ENCODE results near the gene DIO3. TPM values are rescaled to one million over a fixed set of nuclear protein-coding genes. Genes with fewer than 3 reads are reported as not detected.

Gene DIO3
- total and polyA plus RNA-seq, 2 of the 13 experiments (the other 11 are each of a cell fraction or from before 2014, with no cell fraction given), result not detected

GRCh38 chr14:101600891-101601605, 39.8 kb downstream of the DIO3 start:
- TF ChIP-seq ZNF703 (CRISPR knock-in tag; IDR thresholded peaks at IDR 0.05; ENCODE audit: borderline replicate concordance), result no peak
- no peak for TF ChIP-seq NR2C2 (CRISPR knock-in tag; IDR thresholded peaks at IDR 0.05; ENCODE audit: borderline replicate concordance)
- TF ChIP-seq SPEN (CRISPR knock-in tag; IDR thresholded peaks at IDR 0.05; ENCODE audit: low read depth), result no peak
- TF ChIP-seq ZFP36 (IDR thresholded peaks at IDR 0.05; ENCODE audit: borderline replicate concordance, low read depth, low read length, partially characterized antibody), result no peak
- TF ChIP-seq CEBPG (CRISPR knock-in tag; IDR thresholded peaks at IDR 0.05), result no peak
- TF ChIP-seq ZNF260 (CRISPR knock-in tag; IDR thresholded peaks at IDR 0.05; ENCODE audit: borderline replicate concordance, low read depth), result no peak
- DNase-seq (ENCODE audit: low spot score) (no peak), FAIRE-seq (no peak), ATAC-seq (no peak)
- Histone ChIP-seq H3K4me1 (ENCODE audit: insufficient read depth, low read length) (no peaks in the 10 kb centered on the region), H3K27ac (ENCODE audit: extremely low read length, insufficient read depth, low read length) (no peak overlapping the region), H2AFZ (ENCODE audit: low read length) (no peak overlapping the region), H3K27me3 (ENCODE audit: control insufficient read depth in 1 of 2, insufficient read depth in 2 of 2, low read length in 2 of 2) (peaks cover 6 to 58% of the 10 kb centered on the region in 2 experiments; a peak in 3 of 5 replicates), H4K20me1 (ENCODE audit: insufficient read depth, low read length) (no peaks in the 10 kb centered on the region), H3K9me3 (ENCODE audit: low read length) (no peaks in the 10 kb centered on the region), H3K4me3 (replicated peaks in 1 of 3; ENCODE audit: insufficient read depth in 1 of 3, low read depth in 2 of 3, low read length in 3 of 3) (no peak overlapping the region), H3K4me2 (ENCODE audit: low read depth, low read length) (no peak overlapping the region), H3K9ac (ENCODE audit: insufficient read depth, low read depth, low read length) (no peak overlapping the region), H3K36me3 (replicated peaks in 1 of 2; ENCODE audit: control insufficient read depth in 1 of 2, insufficient read depth in 2 of 2, low read length in 2 of 2) (no peaks in the 10 kb centered on the region), H3K79me2 (ENCODE audit: insufficient read depth, low read length) (no peaks in the 10 kb centered on the region)
- no TSS peak for BruUV-seq (replicated peaks)
- in situ Hi-C loops (cut with HindIII; ENCODE audit: extremely low pct_ligation_motif_present, low pct_unique_long_range_greater_than_20kb) (no loop called here), intact Hi-C loops (cut with micrococcal nuclease; ENCODE audit: unreplicated experiment) (no loop called here)
- 0% methylated on average over 1 of the region's 12 CpGs for WGBS (ENCODE audit: low lambda C conversion rate)
- ChIA-PET CTCF (ENCODE audit: low intra/inter-chr PET ratio, low total read pairs) (no interaction called here), POLR2A (no interaction called here)

DNA sequence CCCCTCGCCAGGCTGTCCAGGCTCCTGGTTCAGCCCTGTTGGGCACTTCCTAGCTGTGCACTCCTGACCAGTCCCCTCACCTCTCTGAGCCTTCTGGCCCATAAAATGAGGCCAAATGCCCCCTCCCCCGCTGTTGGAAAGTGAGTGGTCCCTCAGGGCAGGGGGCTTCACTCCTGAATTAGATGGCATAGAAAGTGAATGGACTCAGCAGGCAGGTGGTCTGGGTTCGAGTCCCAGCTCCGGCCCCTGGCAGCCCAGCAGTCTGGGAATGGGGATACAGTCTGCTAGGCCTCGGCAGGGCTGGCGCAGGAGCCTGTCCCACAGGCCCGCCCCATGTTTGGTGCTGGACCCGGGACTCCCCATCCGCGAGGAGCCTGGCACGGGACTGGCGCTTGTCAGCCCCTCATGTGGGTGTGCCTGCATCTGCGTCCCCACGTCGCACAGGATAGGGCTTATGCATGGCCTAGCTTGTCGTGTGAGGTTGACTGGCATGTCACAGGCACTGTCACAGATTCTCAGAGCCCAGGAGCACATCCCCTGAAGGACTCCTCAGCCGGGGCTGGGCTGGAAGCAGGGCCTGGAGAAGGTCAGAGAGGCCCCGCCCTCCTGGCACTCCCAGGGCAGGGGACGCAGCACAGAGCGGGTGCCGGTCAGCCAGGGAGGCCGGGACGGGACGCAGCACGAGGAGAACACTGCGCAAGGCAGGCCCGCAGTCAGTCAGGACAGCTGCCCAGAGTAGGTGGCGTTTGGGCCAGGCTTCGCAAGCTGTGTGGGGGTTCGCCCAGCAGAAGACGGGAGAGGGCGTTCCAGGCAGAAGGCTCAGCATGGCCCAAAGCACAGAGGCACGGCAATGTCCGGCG, 40.5 kb downstream of the DIO3 start:
- no TSS peak for BruUV-seq (replicated peaks)
- in situ Hi-C loops (cut with HindIII; ENCODE audit: extremely low pct_ligation_motif_present, low pct_unique_long_range_greater_than_20kb) (no loop called here), intact Hi-C loops (cut with micrococcal nuclease; ENCODE audit: unreplicated experiment) (no loop called here)
- Histone ChIP-seq H4K20me1 (ENCODE audit: insufficient read depth, low read length) (no peaks in the 10 kb centered on the region), H2AFZ (ENCODE audit: low read length) (no peak overlapping the region), H3K79me2 (ENCODE audit: insufficient read depth, low read length) (no peaks in the 10 kb centered on the region), H3K4me1 (ENCODE audit: insufficient read depth, low read length) (no peaks in the 10 kb centered on the region), H3K9me3 (ENCODE audit: low read length) (no peaks in the 10 kb centered on the region), H3K36me3 (replicated peaks in 1 of 2; ENCODE audit: control insufficient read depth in 1 of 2, insufficient read depth in 2 of 2, low read length in 2 of 2) (no peaks in the 10 kb centered on the region), H3K27me3 (ENCODE audit: control insufficient read depth in 1 of 2, insufficient read depth in 2 of 2, low read length in 2 of 2) (peaks cover 6 to 55% of the 10 kb centered on the region in 2 experiments; a peak in 3 of 5 replicates), H3K9ac (ENCODE audit: insufficient read depth, low read depth, low read length) (no peak overlapping the region), H3K4me3 (replicated peaks in 1 of 3; ENCODE audit: insufficient read depth in 1 of 3, low read depth in 2 of 3, low read length in 3 of 3) (no peak overlapping the region), H3K27ac (ENCODE audit: extremely low read length, insufficient read depth, low read length) (no peak overlapping the region), H3K4me2 (ENCODE audit: low read depth, low read length) (no peak overlapping the region)
- DNase-seq (ENCODE audit: low spot score) (no peak), ATAC-seq (no peak), FAIRE-seq (no peak)
- WGBS (ENCODE audit: low lambda C conversion rate), result 35% methylated on average over 4 of the region's 35 CpGs
- CTCF ChIA-PET (ENCODE audit: low intra/inter-chr PET ratio, low total read pairs), result no interaction called here
- POLR2A ChIA-PET, result no interaction called here
- TF ChIP-seq ZBTB2 (CRISPR knock-in tag; IDR thresholded peaks at IDR 0.05; ENCODE audit: low read depth) (no peak), ARNT (IDR thresholded peaks at IDR 0.05) (no peak), ZNF75D (CRISPR knock-in tag; IDR thresholded peaks at IDR 0.05; ENCODE audit: borderline replicate concordance) (no peak), REXO4 (CRISPR knock-in tag; IDR thresholded peaks at IDR 0.05; ENCODE audit: borderline replicate concordance) (no peak), ARID5B (CRISPR knock-in tag; IDR thresholded peaks at IDR 0.05) (no peak), POLR2AphosphoS5 (IDR thresholded peaks at IDR 0.05; ENCODE audit: low read depth, low read length) (no peak)
